ENCODE results near the gene FAM156B.
"Not testable (repeated sequence)": the region's sequence is repeated elsewhere in the genome, so short reads cannot be mapped to it uniquely, and the experiment has no call there.

Gene FAM156B

GRCh38 chrX:52896855-52897709 is at the start of gene FAM156B:
FAM156B (plus strand) TSS chrX:52897330; CDS start chrX:52907226, 9,896 bp downstream.
- DNase-seq (ENCODE audit: low read depth): not testable (repeated sequence)

- DNase-seq (ENCODE audit: low read depth): no peak
Measured at GRCh38 chrX:52852110-52852860, 44.8 kb upstream of the FAM156B start.

- DNase-seq (ENCODE audit: low read depth): not testable (repeated sequence)
Measured at GRCh38 chrX:52856991-52857525, 40.1 kb upstream of the FAM156B start.

- DNase-seq (ENCODE audit: low read depth): no peak
Measured at GRCh38 chrX:52865343-52865998, 31.7 kb upstream of the FAM156B start.

GRCh38 chrX:52867610-52868348 is 29.4 kb upstream of the FAM156B start, which contains the start of gene XAGE3:
XAGE3 (minus strand) TSS chrX:52868083; CDS start chrX:52867133, 950 bp downstream.
- DNase-seq (ENCODE audit: low read depth): no peak

GRCh38 chrX:52870046-52870445 is 27.1 kb upstream of the FAM156B start:
- DNase-seq (ENCODE audit: low read depth): no peak

GRCh38 chrX:52873825-52874224 is 23.3 kb upstream of the FAM156B start:
- DNase-seq (ENCODE audit: low read depth): not testable (repeated sequence)

GRCh38 chrX:52874661-52875060 is 22.5 kb upstream of the FAM156B start:
- no peak for DNase-seq (ENCODE audit: low read depth)

GRCh38 chrX:52875436-52875835 is 21.7 kb upstream of the FAM156B start:
- not testable (repeated sequence) for DNase-seq (ENCODE audit: low read depth)

- DNase-seq (ENCODE audit: low read depth): not testable (repeated sequence)
Measured at GRCh38 chrX:52876386-52876785, 20.7 kb upstream of the FAM156B start.

- DNase-seq (ENCODE audit: low read depth): not testable (repeated sequence)
Measured at GRCh38 chrX:52887459-52887858, 9.7 kb upstream of the FAM156B start.

- not testable (repeated sequence) for DNase-seq (ENCODE audit: low read depth)
Measured at GRCh38 chrX:52888090-52888489, 9.0 kb upstream of the FAM156B start.

- not testable (repeated sequence) for DNase-seq (ENCODE audit: low read depth)
Measured at GRCh38 chrX:52896438-52896837, 692 bp upstream of the FAM156B start.

GRCh38 chrX:52905531-52905930 is 8.4 kb downstream of the FAM156B start:
- DNase-seq (ENCODE audit: low read depth): not testable (repeated sequence)

- DNase-seq (ENCODE audit: low read depth): not testable (repeated sequence)
Measured at GRCh38 chrX:52906072-52906471, 8.9 kb downstream of the FAM156B start.

GRCh38 chrX:52907137-52907536 is 10.0 kb downstream of the FAM156B start:
- not testable (repeated sequence) for DNase-seq (ENCODE audit: low read depth)

GRCh38 chrX:52907900-52908299 is 10.8 kb downstream of the FAM156B start:
- DNase-seq (ENCODE audit: low read depth): not testable (repeated sequence)

GRCh38 chrX:52909313-52909969 is 12.3 kb downstream of the FAM156B start:
- not testable (repeated sequence) for DNase-seq (ENCODE audit: low read depth)

GRCh38 chrX:52913681-52914080 is 16.6 kb downstream of the FAM156B start:
- DNase-seq (ENCODE audit: low read depth): not testable (repeated sequence)

GRCh38 chrX:52914704-52915103 is 17.6 kb downstream of the FAM156B start:
- not testable (repeated sequence) for DNase-seq (ENCODE audit: low read depth)

Measured in activated T-cell treated with anti-CD3 and anti-CD28 coated beads for 48 hours (primary cell).